Head of caudate nucleus (tissue), 42 donors: Measurements from ENCODE around the gene TERT.
"Not testable (repeated sequence)": the region's sequence is repeated elsewhere in the genome, so short reads cannot be mapped to it uniquely, and the experiment has no call there.

ENCODE experiments used
- DNase-seq, 42 donors: peaks; one replicate each; pipeline versions ENCODE4 v3.0.0 to v3.0.0-alpha.2; 2020 to 2021; ENCODE audit warnings: mixed read lengths in 7 of 42
- intact Hi-C: fragments of 100-400 bp; cut with DNase I; formaldehyde crosslinking; loops from one replicate; pipeline ENCODE4 v1.15.0; 2022

TERT gene

DNA sequence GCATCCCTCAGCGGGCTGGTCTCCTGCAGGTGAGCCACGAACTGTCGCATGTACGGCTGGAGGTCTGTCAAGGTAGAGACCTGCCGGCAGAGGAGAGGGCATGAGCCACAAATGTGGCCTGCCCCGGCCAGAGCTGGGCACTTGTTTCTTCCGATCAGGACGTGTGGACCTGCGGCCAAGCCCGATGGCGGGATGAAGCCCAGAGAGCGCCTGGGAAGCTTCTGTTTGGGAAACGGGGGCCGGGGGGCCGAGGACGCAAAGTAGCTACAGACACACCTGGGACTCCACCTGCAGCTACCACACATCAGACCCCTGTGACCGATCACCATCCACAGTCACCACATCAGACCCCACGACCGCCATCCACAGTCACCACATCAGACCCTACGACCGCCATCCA, 22.7 kb downstream of the TERT start:
- intact Hi-C loops = no loop called here
- no peak for DNase-seq

DNA sequence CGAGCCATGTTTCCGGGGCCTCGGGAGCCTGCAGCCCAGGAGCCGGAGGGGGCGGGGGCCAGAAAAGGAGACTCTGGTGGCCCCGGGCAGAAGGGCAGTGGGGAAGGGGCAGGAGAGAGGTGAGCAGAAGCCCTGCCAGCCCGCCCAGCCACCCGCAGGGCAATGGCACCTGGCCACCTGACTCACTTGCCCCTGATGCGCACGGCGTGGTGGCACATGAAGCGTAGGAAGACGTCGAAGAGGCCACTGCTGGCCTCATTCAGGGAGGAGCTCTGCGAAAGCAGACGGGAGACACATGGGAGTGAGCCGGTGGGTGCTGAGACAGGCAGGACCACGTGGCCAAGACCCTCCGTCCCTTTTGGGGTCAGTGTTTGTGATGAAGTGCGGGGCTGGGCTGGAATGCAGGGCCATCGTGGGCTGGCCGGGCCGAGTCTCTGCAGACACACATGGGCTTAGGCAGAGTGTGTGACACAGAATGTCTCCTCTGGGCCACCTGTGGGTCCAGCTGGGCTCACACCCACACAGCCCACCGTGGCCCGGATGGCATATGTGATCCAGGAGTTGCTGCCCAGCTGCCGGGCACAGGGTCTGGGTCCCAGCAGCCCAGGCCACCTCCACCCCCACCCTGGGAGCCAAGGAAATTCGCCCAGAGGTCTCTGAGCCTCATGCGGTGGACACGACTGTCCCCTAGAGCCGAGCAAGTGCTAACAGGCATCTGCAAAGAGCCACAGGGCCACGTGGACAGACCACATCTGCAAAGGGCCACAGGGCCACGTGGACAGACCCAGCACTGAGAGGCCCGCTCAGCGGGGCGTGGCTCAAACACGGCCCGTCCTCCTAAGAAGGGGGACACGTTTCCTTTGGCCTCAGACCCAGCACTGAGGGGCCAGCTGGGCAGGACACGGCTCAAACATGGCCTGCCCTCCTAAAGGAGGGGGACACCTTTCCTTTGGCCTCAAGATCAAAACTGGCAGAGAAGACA, 23.6 kb downstream of the TERT start:
- no peak for DNase-seq
- intact Hi-C loops = no loop called here

DNA sequence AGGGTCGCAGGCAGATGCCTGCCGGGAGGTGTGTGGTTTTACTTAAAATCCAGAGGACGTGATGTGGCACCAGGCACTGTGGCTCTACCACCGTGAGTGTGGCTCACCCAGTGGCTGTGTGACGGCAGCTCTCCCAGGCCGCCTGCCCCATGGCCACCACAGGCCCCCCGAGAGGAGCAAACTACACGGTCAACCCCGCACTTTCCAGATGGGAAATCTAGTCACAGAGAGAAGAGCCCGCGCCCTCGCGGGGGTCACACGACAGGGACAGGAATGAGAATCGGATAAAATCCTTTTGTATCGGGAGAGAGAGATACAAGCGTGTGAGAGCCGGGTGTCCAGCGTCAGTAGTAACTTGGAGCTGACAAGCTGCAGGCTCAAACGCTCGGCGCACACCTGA, 24.4 kb downstream of the TERT start:
- DNase-seq = no peak
- intact Hi-C loops = no loop called here

DNA sequence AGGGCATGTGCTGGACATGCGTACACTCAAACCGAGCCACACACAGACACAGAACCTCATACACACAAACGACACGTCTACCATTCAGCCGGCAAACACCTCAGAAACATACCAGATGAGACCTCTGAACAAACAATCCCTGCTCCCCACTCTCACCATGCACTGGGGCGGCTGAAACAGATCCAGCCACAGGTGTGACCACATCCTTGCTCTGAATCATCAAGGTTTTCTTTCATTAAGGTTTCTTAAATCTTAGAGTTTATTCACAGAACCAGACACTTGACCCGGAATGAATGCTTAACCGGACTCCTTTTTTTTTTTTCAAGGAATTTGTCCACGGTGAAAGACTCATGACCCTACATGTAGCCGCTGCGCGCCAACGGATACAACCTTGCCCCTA, 26.2 kb downstream of the TERT start:
- intact Hi-C loops = no loop called here

DNA sequence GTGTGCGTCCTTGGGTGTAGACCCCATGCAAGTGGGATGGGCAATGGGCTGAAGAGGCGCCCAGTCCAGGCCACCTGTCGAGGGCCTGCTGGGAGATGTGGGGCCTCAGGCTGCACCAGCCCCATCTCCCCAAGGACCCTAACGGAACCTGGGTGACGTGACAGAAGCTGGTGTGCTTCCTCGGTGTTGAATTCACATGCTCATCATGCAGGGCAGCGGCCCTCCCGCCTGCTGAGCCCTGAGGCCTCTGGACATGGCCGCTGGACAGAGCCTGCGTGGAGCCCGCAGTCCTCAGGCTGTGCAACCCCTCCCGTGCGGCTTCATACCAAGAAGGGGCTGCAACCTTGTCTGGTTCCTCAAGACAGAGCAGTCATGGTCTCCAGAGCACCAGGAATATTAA, 26.8 kb downstream of the TERT start:
- DNase-seq = no peak

More for the DNA sequence above, 26.2 kb downstream of the TERT start:
- no peak for DNase-seq

DNA sequence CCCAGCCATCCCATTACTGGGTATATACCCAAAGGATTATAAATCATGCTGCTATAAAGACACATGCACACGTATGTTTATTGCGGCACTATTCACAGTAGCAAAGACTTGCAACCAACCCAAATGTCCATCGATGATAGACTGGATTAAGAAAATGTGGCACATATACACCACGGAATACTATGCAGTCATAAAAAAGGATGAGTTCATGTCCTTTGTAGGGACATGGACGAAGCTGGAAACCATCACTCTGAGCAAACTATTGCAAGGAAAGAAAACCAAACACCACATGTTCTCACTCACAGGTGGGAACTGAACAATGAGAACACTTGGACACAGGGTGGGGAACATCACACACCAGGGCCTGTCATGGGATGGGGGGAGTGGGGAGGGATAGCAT, 27.4 kb downstream of the TERT start:
- DNase-seq, intact Hi-C loops: not testable (repeated sequence)

More for the DNA sequence above, 26.8 kb downstream of the TERT start:
- intact Hi-C loops = no loop called here

DNA sequence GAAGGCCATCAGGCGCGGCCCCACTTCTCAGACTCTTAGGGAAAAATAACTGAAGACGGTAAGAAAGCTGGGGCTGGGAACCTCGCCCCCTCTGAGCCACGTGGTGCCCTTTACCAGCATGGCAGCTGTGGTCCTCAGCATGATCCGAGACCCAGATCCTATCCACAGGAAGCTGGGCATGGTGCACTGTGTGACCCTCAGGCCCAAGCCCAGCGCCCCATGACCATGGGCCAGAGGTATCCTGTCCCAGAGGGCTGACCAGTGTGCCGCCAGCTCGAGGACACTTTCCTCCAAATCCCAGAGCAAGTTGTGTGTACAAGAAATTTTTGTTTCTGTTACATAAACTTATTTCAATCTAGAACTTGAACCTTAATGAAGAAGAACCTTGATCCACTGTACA, 28.1 kb downstream of the TERT start:
- intact Hi-C loops = no loop called here

DNA sequence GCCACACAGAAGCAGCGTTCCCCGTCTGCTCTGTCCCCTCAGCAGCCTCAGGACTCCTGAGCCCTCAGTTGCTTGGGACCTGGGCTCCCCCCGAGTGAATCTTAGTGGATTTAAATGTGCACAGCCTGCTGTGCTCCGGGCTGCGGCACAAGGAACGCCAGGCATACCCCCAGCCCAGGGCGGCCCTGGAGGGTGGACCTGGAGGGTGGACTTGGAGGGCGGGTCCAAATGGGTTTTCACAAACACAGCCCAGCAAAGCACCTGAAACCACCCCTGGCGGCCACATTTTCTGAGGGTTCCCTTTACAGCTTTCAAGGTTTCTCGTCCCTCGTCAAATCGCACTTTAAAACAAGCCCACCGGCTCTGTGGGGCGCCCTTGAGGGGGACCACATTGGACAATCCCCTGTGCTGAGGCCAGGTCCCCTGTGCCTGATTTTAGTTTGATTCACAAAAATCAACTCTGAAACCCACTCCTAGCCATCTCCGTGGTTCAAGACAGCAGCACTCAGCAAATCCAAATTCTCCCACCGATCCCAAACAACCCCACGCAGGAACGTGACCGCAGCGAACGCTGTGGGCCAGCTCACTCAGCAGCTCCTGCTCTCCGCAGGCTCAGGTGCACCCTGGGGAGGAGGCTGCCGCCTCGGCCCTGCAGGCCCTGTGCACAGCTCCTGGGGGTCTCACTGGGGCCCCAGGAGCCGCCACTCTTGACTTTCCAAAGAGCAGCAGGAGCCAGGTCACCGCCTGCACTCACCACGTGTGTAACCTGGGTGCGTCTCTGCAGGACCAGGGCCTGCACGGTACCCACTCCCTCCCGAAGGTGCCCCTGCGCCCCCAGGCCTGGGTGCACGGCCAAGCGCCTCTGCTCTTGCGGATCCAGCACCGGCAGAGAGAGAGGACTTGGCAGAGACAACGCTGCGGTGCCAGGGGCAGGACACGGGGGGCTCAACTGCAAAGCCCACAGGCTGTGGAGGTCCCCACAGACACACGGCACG, 29.1 kb downstream of the TERT start:
- no peak for DNase-seq
- intact Hi-C loops = no loop called here

More for the DNA sequence above, 28.1 kb downstream of the TERT start:
- DNase-seq = no peak

GRCh38 chr5:1265026-1265425, 29.8 kb downstream of the TERT start:
- DNase-seq = no peak
- intact Hi-C loops = no loop called here

DNA sequence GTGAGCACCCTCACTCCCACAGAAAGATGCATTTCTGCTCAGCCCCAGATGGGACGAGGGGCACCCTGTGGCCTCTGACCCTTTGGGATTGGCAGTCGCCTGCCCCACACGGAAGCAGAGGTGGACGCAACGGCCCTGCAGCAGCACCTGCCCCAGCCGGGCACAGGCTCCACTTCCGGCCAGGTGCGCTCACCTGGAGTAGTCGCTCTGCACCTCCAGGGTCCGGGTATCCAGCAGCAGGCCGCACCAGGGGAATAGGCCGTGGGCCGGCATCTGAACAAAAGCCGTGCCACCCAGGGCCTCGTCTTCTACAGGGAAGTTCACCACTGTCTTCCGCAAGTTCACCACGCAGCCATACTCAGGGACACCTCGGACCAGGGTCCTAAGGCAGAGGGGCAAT, 30.7 kb downstream of the TERT start:
- DNase-seq = no peak
- intact Hi-C loops = no loop called here

GRCh38 chr5:1262381-1262780, 32.5 kb downstream of the TERT start:
- no peak for DNase-seq
- intact Hi-C loops = no loop called here

GRCh38 chr5:1261643-1262042, 33.2 kb downstream of the TERT start:
- intact Hi-C loops = no loop called here
- no peak for DNase-seq

GRCh38 chr5:1259806-1260480, 34.9 kb downstream of the TERT start:
- intact Hi-C loops = no loop called here
- no peak for DNase-seq

- DNase-seq = no peak
Observed at GRCh38 chr5:1257841-1258240, 37.0 kb downstream of the TERT start.

GRCh38 chr5:1257363-1257762, 37.5 kb downstream of the TERT start:
- DNase-seq = no peak
- intact Hi-C loops = no loop called here

More at GRCh38 chr5:1257841-1258240, 37.0 kb downstream of the TERT start:
- intact Hi-C loops = no loop called here

- no peak for DNase-seq
Observed at GRCh38 chr5:1256776-1257175, 38.1 kb downstream of the TERT start.

GRCh38 chr5:1255081-1255561, 39.7 kb downstream of the TERT start:
- intact Hi-C loops = no loop called here
- DNase-seq = no peak

More at GRCh38 chr5:1256776-1257175, 38.1 kb downstream of the TERT start:
- intact Hi-C loops = no loop called here

DNA sequence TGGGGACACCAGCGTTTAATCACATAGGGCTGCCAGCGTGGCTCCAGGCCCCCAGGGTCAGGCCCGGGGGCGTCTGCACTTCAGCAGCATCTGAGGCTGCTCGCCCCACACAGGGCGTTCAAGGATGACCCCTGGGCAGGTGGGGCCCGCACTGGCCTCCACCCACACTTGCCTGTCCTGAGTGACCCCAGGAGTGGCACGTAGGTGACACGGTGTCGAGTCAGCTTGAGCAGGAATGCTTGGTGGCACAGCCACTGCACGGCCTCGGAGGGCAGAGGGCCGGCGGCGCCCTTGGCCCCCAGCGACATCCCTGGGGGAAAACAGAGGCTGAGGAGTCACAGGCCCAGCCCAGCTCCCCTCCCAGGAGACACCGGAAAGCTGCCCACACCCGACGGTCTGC, 40.7 kb downstream of the TERT start:
- DNase-seq = no peak
- intact Hi-C loops = no loop called here
